HepG2 (cell line): Measurements from ENCODE around the gene OTOP3. TPM values are rescaled to one million over a fixed set of nuclear protein-coding genes. Genes with fewer than 3 reads are reported as not detected.

Experiments
- ATAC-seq: fragments of 200-7000 bp; cut with Tn5 transposase; 3 replicates; pipeline ENCODE4 v1.9.1; 2020; ENCODE audit warnings: mild to moderate bottlenecking, moderate library complexity
- BruUV-seq: library from RNA; stranded (reverse); fragments of 400-500 nt; replicated peaks from 2 replicates; lab custom pipeline; 2021; lab: Mats Ljungman, UMichigan
- CTCF ChIA-PET: fragments of 300-600 bp; formaldehyde crosslinking; extraction: SDS; loops from one replicate; lab custom pipeline; 2021; ENCODE audit warnings: low total read pairs, inconsistent platforms, low intra/inter-chr PET ratio; lab: Yijun Ruan, JAX
- POLR2A ChIA-PET: fragments of 350-600 bp; sonication (Branson Sonifier 250); formaldehyde crosslinking; loops from one replicate; lab custom pipeline; 2020; ENCODE audit warnings: antibody characterized with exemption, inconsistent platforms; lab: Yijun Ruan, JAX
- DNase-seq: peaks from one replicate; pipeline ENCODE4 v3.0.0-alpha.2; 2015; ENCODE audit warnings: low spot score
- FAIRE-seq: peaks from 3 replicates; lab custom pipeline; 2011; peaks lifted over from hg19 to GRCh38; lab: Jason Lieb, UNC
- H2AFZ ChIP-seq: one replicate; pipeline ENCODE4 v1.6.1; 2011; ENCODE audit warnings: low read length, inconsistent platforms
- H3K27ac ChIP-seq: fragments of 300-600 bp; 3 replicates; pipeline ENCODE4 v1.8.0; 2011; ENCODE audit warnings: mixed run types, mild to moderate bottlenecking, mixed read lengths, low read length, inconsistent platforms; ENCODE audit not compliant: insufficient read depth; ENCODE audit errors: extremely low read length
- H3K27me3 ChIP-seq, 2 experiments: fragments of 200-600 bp in 1 of 2; 2 replicates in 1 of 2; 3 replicates in 1 of 2; pipeline versions ENCODE4 v1.6.0 to v1.8.0; 2011; ENCODE audit warnings: low read length in 2 of 2, mild to moderate bottlenecking in 2 of 2, moderate library complexity in 2 of 2, inconsistent platforms in 1 of 2; ENCODE audit not compliant: insufficient read depth in 2 of 2, control insufficient read depth in 1 of 2
- H3K36me3 ChIP-seq, 2 experiments: fragments of 200-600 bp in 1 of 2; replicated peaks in 1 of 2; 2 replicates in 1 of 2; 3 replicates in 1 of 2; pipeline versions ENCODE4 v1.5.1 to v1.8.0; 2011; ENCODE audit warnings: low read length in 2 of 2, inconsistent platforms in 1 of 2; ENCODE audit not compliant: insufficient read depth in 2 of 2, control insufficient read depth in 1 of 2
- H3K4me1 ChIP-seq: 2 replicates; pipeline ENCODE4 v1.5.1; 2012; ENCODE audit warnings: low read length, inconsistent platforms; ENCODE audit not compliant: insufficient read depth
- H3K4me2 ChIP-seq: 2 replicates; pipeline ENCODE4 v1.6.0; 2011; ENCODE audit warnings: low read depth, low read length, inconsistent platforms
- H3K4me3 ChIP-seq, 3 experiments: fragments of 200-600 bp in 1 of 3; sonication (generic), shearing (Covaris generic) in 1 of 3; replicated peaks in 1 of 3; 2 replicates each; pipeline ENCODE4 v1.5.1; 2011 to 2016; ENCODE audit warnings: low read length in 3 of 3, inconsistent platforms in 2 of 3, low read depth in 2 of 3, mild to moderate bottlenecking in 2 of 3, control low read depth in 1 of 3, mixed read lengths in 1 of 3; ENCODE audit not compliant: insufficient read depth in 1 of 3
- H3K79me2 ChIP-seq: one replicate; pipeline ENCODE4 v1.6.1; 2011; ENCODE audit warnings: low read length, inconsistent platforms; ENCODE audit not compliant: insufficient read depth
- H3K9ac ChIP-seq: 2 replicates; pipeline ENCODE4 v1.6.0; 2011; ENCODE audit warnings: mild to moderate bottlenecking, low read depth, low read length, inconsistent platforms; ENCODE audit not compliant: insufficient read depth
- H3K9me3 ChIP-seq: 2 replicates; pipeline ENCODE4 v1.5.1; 2012; ENCODE audit warnings: mild to moderate bottlenecking, low read length
- H4K20me1 ChIP-seq: 2 replicates; pipeline ENCODE4 v1.6.0; 2011; ENCODE audit warnings: inconsistent platforms, mild to moderate bottlenecking, low read length, moderate library complexity; ENCODE audit not compliant: insufficient read depth
- ARID2 ChIP-seq: sonication (generic); formaldehyde crosslinking; IDR thresholded peaks from 2 replicates; pipeline ENCODE4 v1.8.1; 2022; ENCODE audit warnings: mild to moderate bottlenecking, missing genetic modification reagents, borderline replicate concordance
- ATF6 ChIP-seq: sonication (generic); formaldehyde crosslinking; conservative IDR thresholded peaks from 2 replicates; pipeline ENCODE4 v1.4.0; 2020; ENCODE audit warnings: missing genetic modification reagents
- ATF7 ChIP-seq, 2 experiments: fragments of 450-650 bp in 1 of 2; sonication (generic) in 1 of 2; formaldehyde crosslinking in 1 of 2; IDR thresholded peaks; 2 replicates each; pipeline versions ENCODE4 v1.4.0 to v1.6.1; 2016 to 2020; ENCODE audit warnings: antibody characterized with exemption in 1 of 2, mild to moderate bottlenecking in 1 of 2, missing genetic modification reagents in 1 of 2
- BCL6 ChIP-seq: IDR thresholded peaks from 2 replicates; pipeline ENCODE4 v1.6.1; 2016; ENCODE audit warnings: missing genetic modification reagents, missing compliant biosample characterization
- JUN ChIP-seq: sonication (generic); formaldehyde crosslinking; IDR thresholded peaks from 2 replicates; pipeline ENCODE4 v1.4.0; 2020; ENCODE audit warnings: mild to moderate bottlenecking, missing genetic modification reagents
- YY1 ChIP-seq: IDR thresholded peaks from 2 replicates; pipeline ENCODE4 v1.6.1; 2011; ENCODE audit warnings: low read length, low read depth, moderate library complexity, mild to moderate bottlenecking; ENCODE audit not compliant: insufficient read depth, insufficient replicate concordance
- ZMYM2 ChIP-seq: sonication (generic); formaldehyde crosslinking; IDR thresholded peaks from 2 replicates; pipeline ENCODE4 v1.8.0; 2022; ENCODE audit warnings: mild to moderate bottlenecking, missing genetic modification reagents
- ZNF235 ChIP-seq: sonication (generic); formaldehyde crosslinking; IDR thresholded peaks from 2 replicates; pipeline ENCODE4 v1.8.1; 2023; ENCODE audit warnings: mild to moderate bottlenecking, missing genetic modification reagents, borderline replicate concordance
- ZNF280D ChIP-seq: sonication (generic); formaldehyde crosslinking; IDR thresholded peaks from 2 replicates; pipeline ENCODE4 v1.5.1; 2020; ENCODE audit warnings: mild to moderate bottlenecking, missing genetic modification reagents
- ZNF317 ChIP-seq: sonication (generic); formaldehyde crosslinking; IDR thresholded peaks from 2 replicates; pipeline ENCODE4 v1.5.0; 2020; ENCODE audit warnings: mild to moderate bottlenecking, missing genetic modification reagents
- ZNF724P ChIP-seq: sonication (generic); formaldehyde crosslinking; IDR thresholded peaks from 2 replicates; pipeline ENCODE4 v1.8.0; 2022; ENCODE audit warnings: missing genetic modification reagents, borderline replicate concordance
- ZNF749 ChIP-seq: sonication (generic); formaldehyde crosslinking; IDR thresholded peaks from 2 replicates; pipeline ENCODE4 v1.8.0; 2022; ENCODE audit warnings: mild to moderate bottlenecking, missing genetic modification reagents, moderate library complexity, borderline replicate concordance
- WGBS: methylation state at CpG from one replicate; pipeline ENCODE4 v1.1.6; 2017; ENCODE audit warnings: low lambda C conversion rate; 5-methylcytosine and 5-hydroxymethylcytosine counted together
- in situ Hi-C: cut with HindIII; loops from 2 replicates; pipeline ENCODE4 v1.10.0; 2017; ENCODE audit warnings: low pct_unique_long_range_greater_than_20kb; ENCODE audit not compliant: extremely low pct_ligation_motif_present
- intact Hi-C: fragments of 100-400 bp; cut with micrococcal nuclease; formaldehyde crosslinking; loops from one replicate; pipeline ENCODE4 v1.10.0; 2022; ENCODE audit not compliant: unreplicated experiment
- polyA plus RNA-seq, 8 experiments: library from polyadenylated mRNA; depleted of rRNA in 3 of 8; stranded (reverse) in 7 of 8; unstranded in 1 of 8; fragments of >200 nt; fragmentation: Illumina TruSeq in 4 of 8; extraction: Trizol in 4 of 8; gene quantifications; 2 replicates each; pipeline versions ENCODE4 v1.2.1 to v1.2.3, GENCODE V29; 2011 to 2016; ENCODE audit warnings: low read depth in 4 of 8, missing spikeins in 1 of 8, mixed read lengths in 1 of 8; ENCODE audit not compliant: insufficient read depth in 1 of 8
- total RNA-seq, 5 experiments: library from RNA; depleted of rRNA; stranded (reverse); fragments of >200 nt; fragmentation: Illumina TruSeq; extraction: Trizol; gene quantifications; 2 replicates each; pipeline ENCODE4 v1.2.3, GENCODE V29; 2016; ENCODE audit warnings: low read depth in 1 of 5

Gene OTOP3
- total and polyA plus RNA-seq, 2 of the 13 experiments (the other 11 are each of a cell fraction or from before 2014, with no cell fraction given) = not detected

- in situ Hi-C loops (no loop called here), intact Hi-C loops (no loop called here)
- no peaks in the 10 kb centered on the region for H3K4me1 ChIP-seq
- H3K9ac ChIP-seq = no peak overlapping the region
- BruUV-seq = no TSS peak
- ChIA-PET POLR2A (no interaction called here), CTCF (no interaction called here)
- H3K9me3 ChIP-seq = no peaks in the 10 kb centered on the region
- H3K79me2 ChIP-seq = no peaks in the 10 kb centered on the region
- no peak for DNase-seq
- no peak for ATAC-seq
- H3K4me3 ChIP-seq = no peak overlapping the region
- no peak overlapping the region for H3K4me2 ChIP-seq
- no peak overlapping the region for H3K27ac ChIP-seq
- H3K27me3 ChIP-seq = peaks cover 14 to 57% of the 10 kb centered on the region in 2 experiments
- FAIRE-seq = no peak
- no peak for TF ChIP-seq ZNF749 (CRISPR knock-in tag)
- no peak for TF ChIP-seq ARID2 (CRISPR knock-in tag)
- TF ChIP-seq ATF7 (IDR thresholded peaks at IDR 0.05) = peak; percentile 50; the same call in 1 of the 2 replicates
- TF ChIP-seq ATF7 (CRISPR knock-in tag; IDR thresholded peaks at IDR 0.05) = no peak
- TF ChIP-seq, all 625 proteins: peak for 1
- 25% methylated on average over 14 of the region's 14 CpGs for WGBS
- Histone ChIP-seq H3K36me3 (no peaks in the 10 kb centered on the region), H2AFZ (no peak overlapping the region), H4K20me1 (no peaks in the 10 kb centered on the region)
Measured at GRCh38 chr17:74901353-74902135, 34.2 kb upstream of the OTOP3 start.

- DNase-seq (no peak), ATAC-seq (no peak), FAIRE-seq (no peak)
- H3K36me3 ChIP-seq = no peaks in the 10 kb centered on the region
- H3K9ac ChIP-seq = no peak overlapping the region
- ChIA-PET POLR2A (no interaction called here), CTCF (no interaction called here)
- H2AFZ ChIP-seq = no peak overlapping the region
- no peak overlapping the region for H3K27ac ChIP-seq
- H3K4me1 ChIP-seq = no peaks in the 10 kb centered on the region
- BruUV-seq = no TSS peak
- 63% methylated on average over 9 of the region's 9 CpGs for WGBS
- H3K9me3 ChIP-seq = no peaks in the 10 kb centered on the region
- intact Hi-C loops = no loop called here
- no peak overlapping the region for H3K4me2 ChIP-seq
- H3K79me2 ChIP-seq = no peaks in the 10 kb centered on the region
- H4K20me1 ChIP-seq = no peaks in the 10 kb centered on the region
- peaks cover 14 to 53% of the 10 kb centered on the region in 2 experiments for H3K27me3 ChIP-seq
- H3K4me3 ChIP-seq = no peak overlapping the region
- in situ Hi-C loops = no loop called here
- TF ChIP-seq ATF6 (CRISPR knock-in tag) = no peak
- no peak for TF ChIP-seq BCL6
- TF ChIP-seq ZNF280D (CRISPR knock-in tag) = no peak
- no peak for TF ChIP-seq ZMYM2
- no peak for TF ChIP-seq ZNF235
- no peak for TF ChIP-seq YY1
- TF ChIP-seq ZNF724P (CRISPR knock-in tag) = no peak
- TF ChIP-seq JUN (CRISPR knock-in tag) = no peak
- TF ChIP-seq ZNF317 (CRISPR knock-in tag) = no peak
Measured at GRCh38 chr17:74903034-74903433, 32.7 kb upstream of the OTOP3 start.
